ENCODE results near the gene COG1. TPM values are rescaled to one million over a fixed set of nuclear protein-coding genes. Genes with fewer than 3 reads are reported as not detected.

Gene COG1
- total and polyA plus RNA-seq, 9 of the 15 experiments (the other 6 are each of a cell fraction or from before 2014, with no cell fraction given) = 9.5 to 26.8 (median 12.9) TPM

DNA sequence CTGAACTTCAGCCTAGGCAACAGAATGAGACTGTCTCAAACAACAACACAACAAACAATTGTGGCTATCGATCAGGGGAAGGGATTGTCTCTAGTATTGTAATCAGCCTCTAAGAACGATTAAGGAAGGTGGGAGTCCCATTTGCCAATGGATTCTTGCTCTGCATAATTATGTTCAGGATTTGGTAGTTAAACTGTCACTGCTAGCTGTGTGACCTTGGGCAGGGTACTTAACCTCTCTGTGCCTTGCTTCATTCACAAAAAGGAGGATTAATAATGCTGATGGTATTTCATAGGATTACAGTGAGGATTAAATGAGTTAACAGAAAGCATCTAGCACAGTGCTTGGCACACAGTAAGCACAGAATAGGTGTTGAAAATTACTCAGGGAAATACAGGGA, 34.7 kb upstream of the COG1 start (continued):
- TF ChIP-seq RBFOX2 (IDR thresholded peaks at IDR 0.05; ENCODE audit: low read depth, low read length) = no peak
- TF ChIP-seq GATAD2A (IDR thresholded peaks at IDR 0.05) = no peak
- TF ChIP-seq JUN (IDR thresholded peaks at IDR 0.05; ENCODE audit: borderline replicate concordance, low read depth, low read length) = no peak
- no peak for TF ChIP-seq JUN (CRISPR knock-in tag; IDR thresholded peaks at IDR 0.05; ENCODE audit: borderline replicate concordance)
- no peak for TF ChIP-seq ZNF695 (CRISPR knock-in tag; IDR thresholded peaks at IDR 0.05)
- TF ChIP-seq, protein P1, sequence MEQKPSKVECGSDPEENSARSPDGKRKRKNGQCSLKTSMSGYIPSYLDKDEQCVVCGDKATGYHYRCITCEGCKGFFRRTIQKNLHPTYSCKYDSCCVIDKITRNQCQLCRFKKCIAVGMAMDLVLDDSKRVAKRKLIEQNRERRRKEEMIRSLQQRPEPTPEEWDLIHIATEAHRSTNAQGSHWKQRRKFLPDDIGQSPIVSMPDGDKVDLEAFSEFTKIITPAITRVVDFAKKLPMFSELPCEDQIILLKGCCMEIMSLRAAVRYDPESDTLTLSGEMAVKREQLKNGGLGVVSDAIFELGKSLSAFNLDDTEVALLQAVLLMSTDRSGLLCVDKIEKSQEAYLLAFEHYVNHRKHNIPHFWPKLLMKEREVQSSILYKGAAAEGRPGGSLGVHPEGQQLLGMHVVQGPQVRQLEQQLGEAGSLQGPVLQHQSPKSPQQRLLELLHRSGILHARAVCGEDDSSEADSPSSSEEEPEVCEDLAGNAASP (IDR thresholded peaks at IDR 0.05) = no peak
- TF ChIP-seq NCOA6 (IDR thresholded peaks at IDR 0.05) = no peak
- no peak for TF ChIP-seq HEY1 (CRISPR knock-in tag; IDR thresholded peaks at IDR 0.05; ENCODE audit: borderline replicate concordance)
- no peak for TF ChIP-seq ZNF184 (CRISPR knock-in tag; IDR thresholded peaks at IDR 0.05)
- no peak for TF ChIP-seq ZC3H8 (IDR thresholded peaks at IDR 0.05)
- TF ChIP-seq TCFL5 (CRISPR knock-in tag; conservative IDR thresholded peaks at IDR 0.05) = no peak
- TF ChIP-seq ZFP36 (IDR thresholded peaks at IDR 0.05; ENCODE audit: low read depth, low read length, partially characterized antibody) = peak; percentile 90
- TF ChIP-seq MED1 (CRISPR knock-in tag; IDR thresholded peaks at IDR 0.05; ENCODE audit: borderline replicate concordance) = no peak
- no peak for TF ChIP-seq HNRNPLL (IDR thresholded peaks at IDR 0.05; ENCODE audit: low read depth, low read length, poor library complexity, severe bottlenecking)
- TF ChIP-seq, protein P2, sequence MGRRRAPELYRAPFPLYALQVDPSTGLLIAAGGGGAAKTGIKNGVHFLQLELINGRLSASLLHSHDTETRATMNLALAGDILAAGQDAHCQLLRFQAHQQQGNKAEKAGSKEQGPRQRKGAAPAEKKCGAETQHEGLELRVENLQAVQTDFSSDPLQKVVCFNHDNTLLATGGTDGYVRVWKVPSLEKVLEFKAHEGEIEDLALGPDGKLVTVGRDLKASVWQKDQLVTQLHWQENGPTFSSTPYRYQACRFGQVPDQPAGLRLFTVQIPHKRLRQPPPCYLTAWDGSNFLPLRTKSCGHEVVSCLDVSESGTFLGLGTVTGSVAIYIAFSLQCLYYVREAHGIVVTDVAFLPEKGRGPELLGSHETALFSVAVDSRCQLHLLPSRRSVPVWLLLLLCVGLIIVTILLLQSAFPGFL (CRISPR knock-in tag; IDR thresholded peaks at IDR 0.05) = no peak
- TF ChIP-seq NEUROD1 (IDR thresholded peaks at IDR 0.05; ENCODE audit: borderline replicate concordance, low read depth, low read length, partially characterized antibody) = no peak
- TF ChIP-seq, protein P3, sequence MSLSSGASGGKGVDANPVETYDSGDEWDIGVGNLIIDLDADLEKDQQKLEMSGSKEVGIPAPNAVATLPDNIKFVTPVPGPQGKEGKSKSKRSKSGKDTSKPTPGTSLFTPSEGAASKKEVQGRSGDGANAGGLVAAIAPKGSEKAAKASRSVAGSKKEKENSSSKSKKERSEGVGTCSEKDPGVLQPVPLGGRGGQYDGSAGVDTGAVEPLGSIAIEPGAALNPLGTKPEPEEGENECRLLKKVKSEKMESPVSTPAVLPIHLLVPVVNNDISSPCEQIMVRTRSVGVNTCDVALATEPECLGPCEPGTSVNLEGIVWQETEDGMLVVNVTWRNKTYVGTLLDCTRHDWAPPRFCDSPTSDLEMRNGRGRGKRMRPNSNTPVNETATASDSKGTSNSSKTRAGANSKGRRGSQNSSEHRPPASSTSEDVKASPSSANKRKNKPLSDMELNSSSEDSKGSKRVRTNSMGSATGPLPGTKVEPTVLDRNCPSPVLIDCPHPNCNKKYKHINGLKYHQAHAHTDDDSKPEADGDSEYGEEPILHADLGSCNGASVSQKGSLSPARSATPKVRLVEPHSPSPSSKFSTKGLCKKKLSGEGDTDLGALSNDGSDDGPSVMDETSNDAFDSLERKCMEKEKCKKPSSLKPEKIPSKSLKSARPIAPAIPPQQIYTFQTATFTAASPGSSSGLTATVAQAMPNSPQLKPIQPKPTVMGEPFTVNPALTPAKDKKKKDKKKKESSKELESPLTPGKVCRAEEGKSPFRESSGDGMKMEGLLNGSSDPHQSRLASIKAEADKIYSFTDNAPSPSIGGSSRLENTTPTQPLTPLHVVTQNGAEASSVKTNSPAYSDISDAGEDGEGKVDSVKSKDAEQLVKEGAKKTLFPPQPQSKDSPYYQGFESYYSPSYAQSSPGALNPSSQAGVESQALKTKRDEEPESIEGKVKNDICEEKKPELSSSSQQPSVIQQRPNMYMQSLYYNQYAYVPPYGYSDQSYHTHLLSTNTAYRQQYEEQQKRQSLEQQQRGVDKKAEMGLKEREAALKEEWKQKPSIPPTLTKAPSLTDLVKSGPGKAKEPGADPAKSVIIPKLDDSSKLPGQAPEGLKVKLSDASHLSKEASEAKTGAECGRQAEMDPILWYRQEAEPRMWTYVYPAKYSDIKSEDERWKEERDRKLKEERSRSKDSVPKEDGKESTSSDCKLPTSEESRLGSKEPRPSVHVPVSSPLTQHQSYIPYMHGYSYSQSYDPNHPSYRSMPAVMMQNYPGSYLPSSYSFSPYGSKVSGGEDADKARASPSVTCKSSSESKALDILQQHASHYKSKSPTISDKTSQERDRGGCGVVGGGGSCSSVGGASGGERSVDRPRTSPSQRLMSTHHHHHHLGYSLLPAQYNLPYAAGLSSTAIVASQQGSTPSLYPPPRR (CRISPR knock-in tag; IDR thresholded peaks at IDR 0.05; ENCODE audit: borderline replicate concordance) = no peak
- no peak for TF ChIP-seq CBX3 (IDR thresholded peaks at IDR 0.05; ENCODE audit: borderline replicate concordance in 1 of 2, low read length in 2 of 2)
- no peak for TF ChIP-seq MTF1 (CRISPR knock-in tag; IDR thresholded peaks at IDR 0.05; ENCODE audit: borderline replicate concordance)

Data from K562 (cell line).